T-cell (primary cell): Measurements from ENCODE around the gene CPA4. TPM values are rescaled to one million over a fixed set of nuclear protein-coding genes. Genes with fewer than 3 reads are reported as not detected.

ENCODE experiments used
- ATAC-seq, 4 experiments: fragments of 200-7000 bp in 3 of 4; fragments of 150-1000 bp in 1 of 4; cut with Tn5 transposase; replicated peaks in 1 of 4; 1 replicate in 3 of 4; 2 replicates in 1 of 4; pipeline ENCODE4 v1.10.0; 2021; ENCODE audit warnings: moderate library complexity in 3 of 4, mild to moderate bottlenecking in 2 of 4, moderate number of reproducible peaks in 1 of 4
- CTCF ChIA-PET, 2 donors: fragments of 300-600 bp; sonication (Branson Sonifier 250); formaldehyde crosslinking; loops; one replicate each; lab custom pipeline; 2022; ENCODE audit warnings: antibody characterized with exemption in 2 of 2; lab: Charles Lee
- POLR2A ChIA-PET, 2 donors: fragments of 300-600 bp; sonication (Branson Sonifier 250); formaldehyde crosslinking; loops; one replicate each; lab custom pipeline; 2022; ENCODE audit warnings: antibody characterized with exemption in 2 of 2; lab: Charles Lee
- DNase-seq, 35 experiments: peaks; one replicate each; pipeline versions ENCODE4 v3.0.0 to v3.0.0-alpha.2; 2013 to 2023
- H3K27ac ChIP-seq: one replicate; pipeline ENCODE4 v1.5.1; 2013; ENCODE audit warnings: low read length
- H3K27me3 ChIP-seq, 2 experiments: replicated peaks in 1 of 2; 1 replicate in 1 of 2; 2 replicates in 1 of 2; pipeline versions ENCODE4 v1.6.1 to v1.7.0; 2013; ENCODE audit warnings: low read length in 1 of 2, mixed read lengths in 1 of 2; ENCODE audit not compliant: control insufficient read depth in 2 of 2, insufficient read depth in 2 of 2; ENCODE audit errors: extremely low read depth in 1 of 2
- H3K36me3 ChIP-seq, 2 donors: 1 replicate in 1 of 2; 2 replicates in 1 of 2; pipeline versions ENCODE4 v1.6.1 to v1.7.0; 2013; ENCODE audit warnings: low read length in 1 of 2; ENCODE audit not compliant: control insufficient read depth in 2 of 2, insufficient read depth in 1 of 2; ENCODE audit errors: extremely low read depth in 1 of 2
- H3K4me1 ChIP-seq, 2 experiments: 1 replicate in 1 of 2; 2 replicates in 1 of 2; pipeline versions ENCODE4 v1.6.1 to v1.7.0; 2013; ENCODE audit warnings: low read length in 2 of 2, mixed read lengths in 1 of 2; ENCODE audit not compliant: insufficient read depth in 2 of 2, control insufficient read depth in 1 of 2; ENCODE audit errors: extremely low read depth in 1 of 2
- H3K4me3 ChIP-seq, 2 donors: 1 replicate in 1 of 2; 2 replicates in 1 of 2; pipeline versions ENCODE4 v1.5.1 to v1.7.0; 2013; ENCODE audit warnings: mild to moderate bottlenecking in 2 of 2, low read length in 1 of 2, moderate library complexity in 1 of 2; ENCODE audit not compliant: control insufficient read depth in 1 of 2; ENCODE audit errors: extremely low read depth in 1 of 2
- H3K9me3 ChIP-seq: 2 replicates; pipeline ENCODE4 v1.7.0; 2013
- H3K27ac Mint-ChIP-seq, 2 donors: one replicate each; pipeline ENCODE4 v1.8.0; 2020 to 2021; ENCODE audit warnings: mild to moderate bottlenecking in 2 of 2, mixed read lengths in 2 of 2
- H3K27me3 Mint-ChIP-seq, 2 donors: one replicate each; pipeline ENCODE4 v1.8.0; 2021 to 2022; ENCODE audit warnings: mixed read lengths in 2 of 2
- H3K36me3 Mint-ChIP-seq: one replicate; pipeline ENCODE4 v1.8.0; 2021; ENCODE audit warnings: mixed read lengths
- H3K4me1 Mint-ChIP-seq, 3 donors: one replicate each; pipeline ENCODE4 v1.8.0; 2020 to 2022; ENCODE audit warnings: mixed read lengths in 3 of 3, mild to moderate bottlenecking in 1 of 3
- H3K4me3 Mint-ChIP-seq, 3 donors: one replicate each; pipeline ENCODE4 v1.8.0; 2020 to 2022; ENCODE audit warnings: mild to moderate bottlenecking in 3 of 3, mixed read lengths in 3 of 3, moderate library complexity in 3 of 3
- H3K9me3 Mint-ChIP-seq, 3 donors: one replicate each; pipeline ENCODE4 v1.8.0; 2020 to 2022; ENCODE audit warnings: mixed read lengths in 3 of 3
- WGBS: methylation state at CpG from one replicate; pipeline ENCODE4 v1.1.5; 2013; ENCODE audit warnings: missing lambda C conversion rate; ENCODE audit not compliant: insufficient coverage; 5-methylcytosine and 5-hydroxymethylcytosine counted together
- total RNA-seq, 35 experiments: library from RNA in 6 of 35; stranded (reverse) in 6 of 35; fragments of 120-200 nt in 1 of 35; gene quantifications; one replicate each; pipeline versions ENCODE4 v1.2.1 to v1.2.4 and lab custom pipeline; 2013 to 2026

Gene CPA4
- total RNA-seq, 5 donors from 2014 or later (not counting 1 experiment from before 2014, with no cell fraction given), result 0.23 TPM; not detected in 4

- POLR2A ChIA-PET, result no interaction called here
Measured at GRCh38 chr7:130372402-130373165, 79.6 kb downstream of the CPA4 start.

More at GRCh38 chr7:130372402-130373165, 79.6 kb downstream of the CPA4 start:
- H3K4me3 Mint-ChIP-seq, result no peak overlapping the region
- Histone ChIP-seq H3K9me3 (no peaks in the 10 kb centered on the region), H3K4me1 (peaks cover 0 to 26% of the 10 kb centered on the region in 2 experiments), H3K4me3 (no peak overlapping the region), H3K27ac (no peak overlapping the region), H3K36me3 (no peaks in the 10 kb centered on the region), H3K27me3 (peaks cover 0 to 4% of the 10 kb centered on the region in 2 experiments)
- peaks cover 3% of the 10 kb centered on the region for H3K36me3 Mint-ChIP-seq
- H3K9me3 Mint-ChIP-seq, result peaks cover 0 to 8% (median 7%) of the 10 kb centered on the region in 3 donors
- CTCF ChIA-PET, result no interaction called here
- no peaks in the 10 kb centered on the region for H3K27me3 Mint-ChIP-seq
- no peak overlapping the region for H3K27ac Mint-ChIP-seq
- ATAC-seq (no peak), DNase-seq (no peak)
- WGBS, result 95% methylated on average over 7 of the region's 11 CpGs
- H3K4me1 Mint-ChIP-seq, result peaks cover 4 to 16% (median 16%) of the 10 kb centered on the region in 3 donors

Other genes with a start within 250 kb of the CPA4 start
- gene ZC3HC1, start 241.8 kb upstream of the CPA4 start, total RNA-seq, result 10 to 100 TPM; 12.1 to 17.9 (median 16.7) TPM
- gene KLHDC10, start 222.6 kb upstream of the CPA4 start, total RNA-seq, result 10 to 100 TPM; 15.2 to 20.5 (median 16.4) TPM
- 10 to 100 TPM; 21.4 to 31.0 (median 25.5) TPM for gene TMEM209, start 87.8 kb upstream of the CPA4 start, total RNA-seq
- gene SSMEM1, start 85.3 kb upstream of the CPA4 start, total RNA-seq, result not detected
- gene CPA2, start 26.3 kb upstream of the CPA4 start, total RNA-seq, result 1 to 10 TPM in 3 of 5 donors, not detected in 2; 1.7 to 3.1 (median 2.2) TPM
- gene CPA5, start 51.7 kb downstream of the CPA4 start, total RNA-seq, result 1 to 10 TPM in 4 of 5 donors, not detected in 1; 1.2 to 9.4 (median 4.5) TPM
- gene CPA1, start 87.3 kb downstream of the CPA4 start, total RNA-seq, result 10 to 100 TPM in 3 of 5 donors, not detected in 2; 15.8 to 22.5 (median 16.0) TPM
- gene CEP41, start 147.9 kb downstream of the CPA4 start, total RNA-seq, result 10 to 100 TPM in 1 of 5 donors, 1 to 10 TPM in 4; 6.3 to 13.6 (median 9.2) TPM
- gene MEST, start 198.9 kb downstream of the CPA4 start, total RNA-seq, result 1 to 10 TPM; 3.1 to 8.2 (median 5.6) TPM